Testis (tissue), 3 donors: ENCODE data around the gene SLC5A8. TPM values are rescaled to one million over a fixed set of nuclear protein-coding genes. Genes with fewer than 3 reads are reported as not detected.

Experiments used
- DNase-seq: peaks from one replicate; pipeline ENCODE4 v3.0.0-alpha.2; 2019
- H3K27ac ChIP-seq, 2 donors: fragments of 200-600 bp; sonication (generic); one replicate each; pipeline ENCODE4 v1.5.1; 2019
- H3K27me3 ChIP-seq: fragments of 200-600 bp; sonication (generic); one replicate; pipeline ENCODE4 v1.5.1; 2019
- H3K36me3 ChIP-seq: fragments of 200-600 bp; sonication (generic); one replicate; pipeline ENCODE4 v1.5.1; 2017; ENCODE audit warnings: low read depth; ENCODE audit errors: missing control alignments
- H3K4me1 ChIP-seq: fragments of 200-600 bp; sonication (generic); one replicate; pipeline ENCODE4 v1.5.1; 2019
- H3K4me3 ChIP-seq, 2 donors: fragments of 200-600 bp; sonication (generic); one replicate each; pipeline ENCODE4 v1.5.1; 2017 to 2019
- H3K9me3 ChIP-seq: fragments of 200-600 bp; sonication (generic); one replicate; pipeline ENCODE4 v1.5.1; 2017
- POLR2A ChIP-seq: fragments of 450-650 bp; IDR thresholded peaks from one replicate; pipeline ENCODE4 v1.6.1; 2017; ENCODE audit warnings: antibody characterized with exemption, mild to moderate bottlenecking, moderate library complexity
- WGBS, 2 donors: methylation state at CpG; one replicate each; pipeline ENCODE4 v1.1.5; 2018; 5-methylcytosine and 5-hydroxymethylcytosine counted together
- intact Hi-C: fragments of 100-400 bp; cut with DNase I; formaldehyde crosslinking; loops from one replicate; pipeline ENCODE4 v1.15.1; 2023; ENCODE audit warnings: low total_unique reads
- polyA plus RNA-seq: library from polyadenylated mRNA; stranded (reverse); fragments of 350-450 nt; fragmentation: Illumina TruSeq; extraction: RNeasy Lipid Tissue Mini Kit (QIAGEN cat#74804); gene quantifications from one replicate; pipeline ENCODE4 v1.2.3, GENCODE V29; 2014; ENCODE audit warnings: low read depth, low replicate concordance; ENCODE audit not compliant: insufficient read depth
- total RNA-seq, 2 donors: library from RNA; depleted of rRNA; stranded (reverse); fragments of >200 nt; gene quantifications; one replicate each; pipeline ENCODE4 v1.2.3, GENCODE V29; 2016
- TF ChIP-seq, protein P1 (sequence below), 3 experiments: fragments of 450-650 bp in 2 of 3; fragments of 200-600 bp in 1 of 3; sonication (generic) in 1 of 3; IDR thresholded peaks; one replicate each; pipeline ENCODE4 v1.5.1; 2016 to 2019; ENCODE audit warnings: antibody characterized with exemption in 3 of 3, mild to moderate bottlenecking in 2 of 3, moderate library complexity in 1 of 3

Gene SLC5A8
- total and polyA plus RNA-seq, 3 donors from 2014 or later, result 0.31 to 0.71 (median 0.40) TPM

DNA sequence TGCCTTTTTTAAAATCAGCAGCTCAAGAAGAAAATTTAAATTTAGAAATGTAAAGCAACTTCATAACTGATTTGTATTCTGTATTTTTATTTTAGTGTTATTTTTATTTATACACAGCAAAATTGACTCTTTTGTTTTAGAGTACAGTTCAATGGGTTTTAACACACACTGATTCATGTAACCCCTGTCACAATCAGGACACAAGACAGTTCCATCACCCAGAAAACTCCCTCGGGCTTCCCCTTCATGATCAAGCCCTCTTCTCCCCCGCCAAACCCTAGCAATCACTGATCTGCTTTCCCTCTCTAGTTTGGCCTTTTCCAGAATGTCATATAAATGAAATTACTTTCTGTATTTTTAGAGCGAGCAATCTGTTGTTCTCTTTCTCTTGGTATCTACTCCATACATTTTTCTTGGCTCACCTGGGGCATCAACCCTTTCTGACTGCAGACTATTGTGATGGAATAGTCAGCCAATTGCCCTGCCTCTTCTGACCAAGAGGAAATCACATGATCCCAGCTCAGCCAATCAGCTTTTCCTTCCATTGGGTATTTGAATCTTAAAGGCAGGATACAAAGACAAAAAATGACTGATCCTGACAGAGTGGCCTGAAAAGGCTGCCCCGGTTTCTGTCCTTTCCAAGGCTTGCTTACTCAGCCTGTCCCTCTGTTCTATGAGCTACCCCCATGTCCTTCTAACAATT, 5.3 kb downstream of the SLC5A8 start:
- Histone ChIP-seq H3K27ac (no peak overlapping the region), H3K4me1 (no peaks in the 10 kb centered on the region), H3K9me3 (no peaks in the 10 kb centered on the region), H3K4me3 (no peak overlapping the region), H3K27me3 (no peaks in the 10 kb centered on the region), H3K36me3 (no peaks in the 10 kb centered on the region)
- DNase-seq, result peak; percentile 24
- TF ChIP-seq POLR2A, result no peak
- TF ChIP-seq, protein P1, sequence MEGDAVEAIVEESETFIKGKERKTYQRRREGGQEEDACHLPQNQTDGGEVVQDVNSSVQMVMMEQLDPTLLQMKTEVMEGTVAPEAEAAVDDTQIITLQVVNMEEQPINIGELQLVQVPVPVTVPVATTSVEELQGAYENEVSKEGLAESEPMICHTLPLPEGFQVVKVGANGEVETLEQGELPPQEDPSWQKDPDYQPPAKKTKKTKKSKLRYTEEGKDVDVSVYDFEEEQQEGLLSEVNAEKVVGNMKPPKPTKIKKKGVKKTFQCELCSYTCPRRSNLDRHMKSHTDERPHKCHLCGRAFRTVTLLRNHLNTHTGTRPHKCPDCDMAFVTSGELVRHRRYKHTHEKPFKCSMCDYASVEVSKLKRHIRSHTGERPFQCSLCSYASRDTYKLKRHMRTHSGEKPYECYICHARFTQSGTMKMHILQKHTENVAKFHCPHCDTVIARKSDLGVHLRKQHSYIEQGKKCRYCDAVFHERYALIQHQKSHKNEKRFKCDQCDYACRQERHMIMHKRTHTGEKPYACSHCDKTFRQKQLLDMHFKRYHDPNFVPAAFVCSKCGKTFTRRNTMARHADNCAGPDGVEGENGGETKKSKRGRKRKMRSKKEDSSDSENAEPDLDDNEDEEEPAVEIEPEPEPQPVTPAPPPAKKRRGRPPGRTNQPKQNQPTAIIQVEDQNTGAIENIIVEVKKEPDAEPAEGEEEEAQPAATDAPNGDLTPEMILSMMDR (IDR thresholded peaks at IDR 0.05), result no peak
- intact Hi-C loops, result no loop called here
- WGBS, 2 donors, result 65% methylated on average over 4 of the region's 4 CpGs

DNA sequence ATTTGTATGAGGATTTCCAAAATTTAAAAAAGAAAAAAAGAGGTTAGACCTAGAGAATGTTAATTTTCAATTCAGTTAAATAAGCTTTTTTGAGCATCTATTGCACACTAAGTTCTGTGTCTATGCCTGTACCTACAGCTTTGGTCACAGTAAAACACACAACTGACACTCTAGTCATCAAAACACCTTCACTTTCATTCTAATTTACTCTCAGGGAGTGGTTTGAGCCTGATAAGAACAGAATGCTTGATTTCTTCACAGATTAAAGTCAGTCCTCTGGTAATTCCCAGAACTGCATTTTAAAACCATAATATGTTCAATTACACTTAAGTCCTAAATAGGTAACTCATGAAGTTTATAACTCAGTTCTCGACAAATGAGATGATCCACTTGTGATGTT, 9.2 kb downstream of the SLC5A8 start:
- Histone ChIP-seq H3K4me1 (no peaks in the 10 kb centered on the region), H3K27ac (no peak overlapping the region), H3K36me3 (no peaks in the 10 kb centered on the region), H3K27me3 (no peaks in the 10 kb centered on the region), H3K4me3 (no peak overlapping the region), H3K9me3 (no peaks in the 10 kb centered on the region)
- DNase-seq, result no peak
- TF ChIP-seq, protein P1 (IDR thresholded peaks at IDR 0.05), result no peak
- TF ChIP-seq POLR2A, result no peak
- WGBS, 2 donors, result 96 to 100% methylated on average over 1 of the region's 1 CpG
- intact Hi-C loops, result no loop called here

DNA sequence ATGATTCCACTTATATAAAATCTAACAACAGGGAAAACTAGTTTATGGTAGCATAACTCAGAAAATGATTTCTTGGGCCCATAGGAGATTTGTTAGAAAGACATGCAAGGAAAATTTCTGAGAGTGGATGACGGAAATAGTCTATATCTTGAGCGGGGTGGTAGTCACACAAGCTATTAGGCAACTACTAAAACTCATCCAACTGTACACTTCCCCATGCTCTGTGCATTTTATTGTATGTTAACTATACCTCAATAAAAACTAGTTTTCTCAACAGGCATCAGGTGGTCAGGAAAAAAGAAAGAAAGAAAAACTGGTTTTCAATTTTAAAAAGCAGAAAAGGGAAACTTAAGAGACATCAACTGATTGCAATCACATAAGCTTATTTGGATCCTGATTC, 9.9 kb downstream of the SLC5A8 start:
- DNase-seq, result no peak
- Histone ChIP-seq H3K36me3 (no peaks in the 10 kb centered on the region), H3K27ac (no peak overlapping the region), H3K27me3 (no peaks in the 10 kb centered on the region), H3K4me3 (no peak overlapping the region), H3K4me1 (no peaks in the 10 kb centered on the region), H3K9me3 (no peaks in the 10 kb centered on the region)
- intact Hi-C loops, result no loop called here
- no peak for TF ChIP-seq POLR2A
- TF ChIP-seq, protein P1 (IDR thresholded peaks at IDR 0.05), result no peak
- WGBS, 2 donors, result 83 to 89% methylated on average over 2 of the region's 2 CpGs

DNA sequence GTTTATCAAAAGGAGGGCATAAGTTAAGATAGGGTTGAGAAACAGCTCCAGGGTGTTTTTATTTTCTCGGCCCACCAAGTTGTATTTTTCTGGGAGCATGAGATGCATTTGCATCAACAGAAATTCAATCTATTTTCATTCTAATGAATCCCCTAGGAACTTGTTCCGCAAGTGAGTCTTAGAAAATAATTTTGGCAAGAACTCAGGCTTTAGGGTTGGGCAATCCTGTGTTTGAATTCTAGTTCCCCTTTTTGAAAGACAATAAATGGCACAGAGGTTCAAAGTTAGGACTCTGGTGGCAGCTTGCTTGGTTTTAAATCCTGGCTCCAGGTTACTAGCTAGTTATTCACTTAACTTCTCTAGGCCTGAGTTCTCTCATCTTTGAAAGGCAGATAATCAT, 23.7 kb downstream of the SLC5A8 start:
- WGBS, 2 donors, result 54 to 67% methylated on average over 2 of the region's 2 CpGs
- H3K4me3 ChIP-seq, result no peak overlapping the region
- no peaks in the 10 kb centered on the region for H3K36me3 ChIP-seq
- intact Hi-C loops, result no loop called here
- DNase-seq, result no peak
- TF ChIP-seq, protein P1 (IDR thresholded peaks at IDR 0.05), result no peak
- no peak for TF ChIP-seq POLR2A
- H3K9me3 ChIP-seq, result no peaks in the 10 kb centered on the region
- no peak overlapping the region for H3K27ac ChIP-seq
- no peaks in the 10 kb centered on the region for H3K4me1 ChIP-seq
- H3K27me3 ChIP-seq, result no peaks in the 10 kb centered on the region

DNA sequence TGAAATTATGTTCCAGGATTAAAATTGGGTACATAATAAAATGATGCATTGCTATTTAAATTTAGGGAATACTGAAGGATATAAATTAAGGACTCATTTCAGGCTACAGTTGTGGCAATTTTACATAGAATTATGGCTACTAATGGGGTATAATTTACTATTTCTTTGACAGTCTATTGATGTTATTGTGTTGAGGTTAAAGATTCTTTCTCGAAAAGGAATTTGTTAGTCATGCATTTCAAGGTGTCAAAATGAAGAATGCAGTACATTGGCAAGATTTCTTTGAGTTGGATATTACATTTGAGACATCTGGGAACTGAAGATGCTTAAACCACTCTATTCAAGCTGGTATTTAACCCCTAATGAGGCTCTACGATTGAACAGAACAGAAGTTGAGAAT, 28.3 kb downstream of the SLC5A8 start:
- intact Hi-C loops, result no loop called here
- Histone ChIP-seq H3K27me3 (no peaks in the 10 kb centered on the region), H3K4me3 (no peak overlapping the region), H3K36me3 (no peaks in the 10 kb centered on the region), H3K4me1 (no peaks in the 10 kb centered on the region), H3K9me3 (no peaks in the 10 kb centered on the region), H3K27ac (no peak overlapping the region)
- WGBS, 2 donors, result 62 to 63% methylated on average over 2 of the region's 2 CpGs
- no peak for DNase-seq
- no peak for TF ChIP-seq POLR2A
- TF ChIP-seq, protein P1 (IDR thresholded peaks at IDR 0.05), result no peak
